ENCODE measurements around the gene NBEAL2.
"Not testable (repeated sequence)": the region's sequence is repeated elsewhere in the genome, so short reads cannot be mapped to it uniquely, and the experiment has no call there.

NBEAL2 gene

GRCh38 chr3:47022641-47023071 lies 43.2 kb downstream of the NBEAL2 start:
- no peak for FAIRE-seq
- no peak for TF ChIP-seq CTCF (IDR thresholded peaks at IDR 0.05; ENCODE audit: insufficient read depth, missing control alignments)
- no peak for DNase-seq (ENCODE audit: insufficient read length, low spot score)

- FAIRE-seq (no peak), DNase-seq (ENCODE audit: insufficient read length, low spot score) (no peak)
- no peak for TF ChIP-seq CTCF (IDR thresholded peaks at IDR 0.05; ENCODE audit: insufficient read depth, missing control alignments)
Observed at GRCh38 chr3:47024932-47025331, 45.5 kb downstream of the NBEAL2 start.

GRCh38 chr3:47026432-47026831 lies 47.0 kb downstream of the NBEAL2 start:
- DNase-seq (ENCODE audit: insufficient read length, low spot score); FAIRE-seq: not testable (repeated sequence)

GRCh38 chr3:47028146-47028545 lies 48.7 kb downstream of the NBEAL2 start:
- TF ChIP-seq CTCF (IDR thresholded peaks at IDR 0.05; ENCODE audit: insufficient read depth, missing control alignments), result no peak
- no peak for DNase-seq (ENCODE audit: insufficient read length, low spot score)
- FAIRE-seq, result no peak

GRCh38 chr3:47028667-47029066 lies 49.2 kb downstream of the NBEAL2 start:
- FAIRE-seq, result no peak
- TF ChIP-seq CTCF (IDR thresholded peaks at IDR 0.05; ENCODE audit: insufficient read depth, missing control alignments), result no peak
- no peak for DNase-seq (ENCODE audit: insufficient read length, low spot score)

- DNase-seq (ENCODE audit: insufficient read length, low spot score), result not testable (repeated sequence)
- FAIRE-seq, result peak; percentile 60
Observed at GRCh38 chr3:47031041-47031440, 51.6 kb downstream of the NBEAL2 start.

GRCh38 chr3:47034868-47035489 lies 55.5 kb downstream of the NBEAL2 start:
- no peak for FAIRE-seq
- DNase-seq (ENCODE audit: insufficient read length, low spot score), result no peak
- no peak for TF ChIP-seq CTCF (IDR thresholded peaks at IDR 0.05; ENCODE audit: insufficient read depth, missing control alignments)

- no peak for DNase-seq (ENCODE audit: insufficient read length, low spot score)
- FAIRE-seq, result no peak
- TF ChIP-seq CTCF (IDR thresholded peaks at IDR 0.05; ENCODE audit: insufficient read depth, missing control alignments), result no peak
Observed at GRCh38 chr3:47035645-47036044, 56.2 kb downstream of the NBEAL2 start.

Measured in D721Med (cell line).